ENCODE data around the gene PRKCA. TPM values are rescaled to one million over a fixed set of nuclear protein-coding genes. Genes with fewer than 3 reads are reported as not detected.

The PRKCA gene
- total and polyA plus RNA-seq, 2 experiments from 2014 or later, result 6.4 to 35.4 TPM

DNA sequence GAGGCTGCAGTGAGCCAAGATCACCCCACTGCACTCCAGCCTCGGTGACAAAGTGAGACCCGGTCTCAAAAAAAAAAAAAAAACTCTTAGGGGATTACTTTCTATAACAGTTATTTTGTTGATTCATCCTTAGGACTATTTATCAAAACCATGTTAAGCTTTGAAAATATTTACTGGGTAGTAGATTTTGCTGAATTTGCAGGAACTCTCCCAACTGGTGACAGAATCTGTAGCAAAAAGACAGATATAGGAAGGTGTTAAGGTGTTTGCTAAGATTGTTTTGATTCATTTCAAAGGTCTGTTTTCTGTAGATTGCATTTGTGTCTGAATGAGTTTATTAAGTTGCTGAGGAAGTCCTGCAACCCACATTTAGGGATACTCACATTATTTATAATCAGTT is 192.6 kb downstream of the PRKCA start:
- Histone ChIP-seq H3K4me1 (ENCODE audit: insufficient read depth) (peaks cover 23% of the 10 kb centered on the region), H3F3A (replicated peaks; ENCODE audit: low read depth) (no peaks in the 10 kb centered on the region), H3K36me3 (ENCODE audit: insufficient read depth) (no peaks in the 10 kb centered on the region), H3K4me2 (no peak overlapping the region), H3K9me2 (ENCODE audit: insufficient read depth) (no peaks in the 10 kb centered on the region), H3K4me3 (no peak overlapping the region), H3K27ac (ENCODE audit: low read depth) (no peak overlapping the region), H3K27me3 (ENCODE audit: insufficient read depth) (no peaks in the 10 kb centered on the region), H4K20me1 (replicated peaks; ENCODE audit: insufficient read depth) (no peaks in the 10 kb centered on the region; the same call in 1 of the 2 replicates), H3K79me2 (replicated peaks; ENCODE audit: insufficient read depth) (no peaks in the 10 kb centered on the region), H2AFZ (no peak overlapping the region)
- no peak for TF ChIP-seq ZNF114 (CRISPR knock-in tag; IDR thresholded peaks at IDR 0.05)
- TF ChIP-seq, protein P1, sequence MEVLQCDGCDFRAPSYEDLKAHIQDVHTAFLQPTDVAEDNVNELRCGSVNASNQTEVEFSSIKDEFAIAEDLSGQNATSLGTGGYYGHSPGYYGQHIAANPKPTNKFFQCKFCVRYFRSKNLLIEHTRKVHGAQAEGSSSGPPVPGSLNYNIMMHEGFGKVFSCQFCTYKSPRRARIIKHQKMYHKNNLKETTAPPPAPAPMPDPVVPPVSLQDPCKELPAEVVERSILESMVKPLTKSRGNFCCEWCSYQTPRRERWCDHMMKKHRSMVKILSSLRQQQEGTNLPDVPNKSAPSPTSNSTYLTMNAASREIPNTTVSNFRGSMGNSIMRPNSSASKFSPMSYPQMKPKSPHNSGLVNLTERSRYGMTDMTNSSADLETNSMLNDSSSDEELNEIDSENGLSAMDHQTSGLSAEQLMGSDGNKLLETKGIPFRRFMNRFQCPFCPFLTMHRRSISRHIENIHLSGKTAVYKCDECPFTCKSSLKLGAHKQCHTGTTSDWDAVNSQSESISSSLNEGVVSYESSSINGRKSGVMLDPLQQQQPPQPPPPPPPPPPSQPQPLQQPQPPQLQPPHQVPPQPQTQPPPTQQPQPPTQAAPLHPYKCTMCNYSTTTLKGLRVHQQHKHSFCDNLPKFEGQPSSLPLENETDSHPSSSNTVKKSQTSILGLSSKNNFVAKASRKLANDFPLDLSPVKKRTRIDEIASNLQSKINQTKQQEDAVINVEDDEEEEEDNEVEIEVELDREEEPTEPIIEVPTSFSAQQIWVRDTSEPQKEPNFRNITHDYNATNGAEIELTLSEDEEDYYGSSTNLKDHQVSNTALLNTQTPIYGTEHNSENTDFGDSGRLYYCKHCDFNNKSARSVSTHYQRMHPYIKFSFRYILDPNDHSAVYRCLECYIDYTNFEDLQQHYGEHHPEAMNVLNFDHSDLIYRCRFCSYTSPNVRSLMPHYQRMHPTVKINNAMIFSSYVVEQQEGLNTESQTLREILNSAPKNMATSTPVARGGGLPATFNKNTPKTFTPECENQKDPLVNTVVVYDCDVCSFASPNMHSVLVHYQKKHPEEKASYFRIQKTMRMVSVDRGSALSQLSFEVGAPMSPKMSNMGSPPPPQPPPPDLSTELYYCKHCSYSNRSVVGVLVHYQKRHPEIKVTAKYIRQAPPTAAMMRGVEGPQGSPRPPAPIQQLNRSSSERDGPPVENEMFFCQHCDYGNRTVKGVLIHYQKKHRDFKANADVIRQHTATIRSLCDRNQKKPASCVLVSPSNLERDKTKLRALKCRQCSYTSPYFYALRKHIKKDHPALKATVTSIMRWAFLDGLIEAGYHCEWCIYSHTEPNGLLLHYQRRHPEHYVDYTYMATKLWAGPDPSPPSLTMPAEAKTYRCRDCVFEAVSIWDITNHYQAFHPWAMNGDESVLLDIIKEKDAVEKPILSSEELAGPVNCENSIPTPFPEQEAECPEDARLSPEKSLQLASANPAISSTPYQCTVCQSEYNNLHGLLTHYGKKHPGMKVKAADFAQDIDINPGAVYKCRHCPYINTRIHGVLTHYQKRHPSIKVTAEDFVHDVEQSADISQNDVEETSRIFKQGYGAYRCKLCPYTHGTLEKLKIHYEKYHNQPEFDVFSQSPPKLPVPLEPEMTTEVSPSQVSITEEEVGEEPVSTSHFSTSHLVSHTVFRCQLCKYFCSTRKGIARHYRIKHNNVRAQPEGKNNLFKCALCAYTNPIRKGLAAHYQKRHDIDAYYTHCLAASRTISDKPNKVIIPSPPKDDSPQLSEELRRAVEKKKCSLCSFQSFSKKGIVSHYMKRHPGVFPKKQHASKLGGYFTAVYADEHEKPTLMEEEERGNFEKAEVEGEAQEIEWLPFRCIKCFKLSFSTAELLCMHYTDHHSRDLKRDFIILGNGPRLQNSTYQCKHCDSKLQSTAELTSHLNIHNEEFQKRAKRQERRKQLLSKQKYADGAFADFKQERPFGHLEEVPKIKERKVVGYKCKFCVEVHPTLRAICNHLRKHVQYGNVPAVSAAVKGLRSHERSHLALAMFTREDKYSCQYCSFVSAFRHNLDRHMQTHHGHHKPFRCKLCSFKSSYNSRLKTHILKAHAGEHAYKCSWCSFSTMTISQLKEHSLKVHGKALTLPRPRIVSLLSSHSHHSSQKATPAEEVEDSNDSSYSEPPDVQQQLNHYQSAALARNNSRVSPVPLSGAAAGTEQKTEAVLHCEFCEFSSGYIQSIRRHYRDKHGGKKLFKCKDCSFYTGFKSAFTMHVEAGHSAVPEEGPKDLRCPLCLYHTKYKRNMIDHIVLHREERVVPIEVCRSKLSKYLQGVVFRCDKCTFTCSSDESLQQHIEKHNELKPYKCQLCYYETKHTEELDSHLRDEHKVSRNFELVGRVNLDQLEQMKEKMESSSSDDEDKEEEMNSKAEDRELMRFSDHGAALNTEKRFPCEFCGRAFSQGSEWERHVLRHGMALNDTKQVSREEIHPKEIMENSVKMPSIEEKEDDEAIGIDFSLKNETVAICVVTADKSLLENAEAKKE (CRISPR knock-in tag; IDR thresholded peaks at IDR 0.05), result no peak
- no peak for TF ChIP-seq ZNF331 (CRISPR knock-in tag; IDR thresholded peaks at IDR 0.05; ENCODE audit: low read depth)
- TF ChIP-seq, protein P2, sequence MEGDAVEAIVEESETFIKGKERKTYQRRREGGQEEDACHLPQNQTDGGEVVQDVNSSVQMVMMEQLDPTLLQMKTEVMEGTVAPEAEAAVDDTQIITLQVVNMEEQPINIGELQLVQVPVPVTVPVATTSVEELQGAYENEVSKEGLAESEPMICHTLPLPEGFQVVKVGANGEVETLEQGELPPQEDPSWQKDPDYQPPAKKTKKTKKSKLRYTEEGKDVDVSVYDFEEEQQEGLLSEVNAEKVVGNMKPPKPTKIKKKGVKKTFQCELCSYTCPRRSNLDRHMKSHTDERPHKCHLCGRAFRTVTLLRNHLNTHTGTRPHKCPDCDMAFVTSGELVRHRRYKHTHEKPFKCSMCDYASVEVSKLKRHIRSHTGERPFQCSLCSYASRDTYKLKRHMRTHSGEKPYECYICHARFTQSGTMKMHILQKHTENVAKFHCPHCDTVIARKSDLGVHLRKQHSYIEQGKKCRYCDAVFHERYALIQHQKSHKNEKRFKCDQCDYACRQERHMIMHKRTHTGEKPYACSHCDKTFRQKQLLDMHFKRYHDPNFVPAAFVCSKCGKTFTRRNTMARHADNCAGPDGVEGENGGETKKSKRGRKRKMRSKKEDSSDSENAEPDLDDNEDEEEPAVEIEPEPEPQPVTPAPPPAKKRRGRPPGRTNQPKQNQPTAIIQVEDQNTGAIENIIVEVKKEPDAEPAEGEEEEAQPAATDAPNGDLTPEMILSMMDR (conservative IDR thresholded peaks at IDR 0.05; ENCODE audit: low read depth in 2 of 2), result no peak
- TF ChIP-seq JUNB (IDR thresholded peaks at IDR 0.05; ENCODE audit: unreplicated experiment), result no peak
- TF ChIP-seq EZH2 (IDR thresholded peaks at IDR 0.05; ENCODE audit: low read depth, unreplicated experiment), result no peak
- TF ChIP-seq CREB1 (CRISPR knock-in tag; IDR thresholded peaks at IDR 0.05; ENCODE audit: low read depth), result no peak
- TF ChIP-seq STAT1 (IDR thresholded peaks at IDR 0.05; ENCODE audit: unreplicated experiment), result no peak
- TF ChIP-seq POLR2AphosphoS5 (IDR thresholded peaks at IDR 0.05; ENCODE audit: low read depth), result no peak
- TF ChIP-seq EZH2phosphoT487 (IDR thresholded peaks at IDR 0.05; ENCODE audit: unreplicated experiment), result no peak
- TF ChIP-seq, protein P3, sequence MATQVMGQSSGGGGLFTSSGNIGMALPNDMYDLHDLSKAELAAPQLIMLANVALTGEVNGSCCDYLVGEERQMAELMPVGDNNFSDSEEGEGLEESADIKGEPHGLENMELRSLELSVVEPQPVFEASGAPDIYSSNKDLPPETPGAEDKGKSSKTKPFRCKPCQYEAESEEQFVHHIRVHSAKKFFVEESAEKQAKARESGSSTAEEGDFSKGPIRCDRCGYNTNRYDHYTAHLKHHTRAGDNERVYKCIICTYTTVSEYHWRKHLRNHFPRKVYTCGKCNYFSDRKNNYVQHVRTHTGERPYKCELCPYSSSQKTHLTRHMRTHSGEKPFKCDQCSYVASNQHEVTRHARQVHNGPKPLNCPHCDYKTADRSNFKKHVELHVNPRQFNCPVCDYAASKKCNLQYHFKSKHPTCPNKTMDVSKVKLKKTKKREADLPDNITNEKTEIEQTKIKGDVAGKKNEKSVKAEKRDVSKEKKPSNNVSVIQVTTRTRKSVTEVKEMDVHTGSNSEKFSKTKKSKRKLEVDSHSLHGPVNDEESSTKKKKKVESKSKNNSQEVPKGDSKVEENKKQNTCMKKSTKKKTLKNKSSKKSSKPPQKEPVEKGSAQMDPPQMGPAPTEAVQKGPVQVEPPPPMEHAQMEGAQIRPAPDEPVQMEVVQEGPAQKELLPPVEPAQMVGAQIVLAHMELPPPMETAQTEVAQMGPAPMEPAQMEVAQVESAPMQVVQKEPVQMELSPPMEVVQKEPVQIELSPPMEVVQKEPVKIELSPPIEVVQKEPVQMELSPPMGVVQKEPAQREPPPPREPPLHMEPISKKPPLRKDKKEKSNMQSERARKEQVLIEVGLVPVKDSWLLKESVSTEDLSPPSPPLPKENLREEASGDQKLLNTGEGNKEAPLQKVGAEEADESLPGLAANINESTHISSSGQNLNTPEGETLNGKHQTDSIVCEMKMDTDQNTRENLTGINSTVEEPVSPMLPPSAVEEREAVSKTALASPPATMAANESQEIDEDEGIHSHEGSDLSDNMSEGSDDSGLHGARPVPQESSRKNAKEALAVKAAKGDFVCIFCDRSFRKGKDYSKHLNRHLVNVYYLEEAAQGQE (IDR thresholded peaks at IDR 0.05; ENCODE audit: unreplicated experiment), result no peak
- TF ChIP-seq, protein P4, sequence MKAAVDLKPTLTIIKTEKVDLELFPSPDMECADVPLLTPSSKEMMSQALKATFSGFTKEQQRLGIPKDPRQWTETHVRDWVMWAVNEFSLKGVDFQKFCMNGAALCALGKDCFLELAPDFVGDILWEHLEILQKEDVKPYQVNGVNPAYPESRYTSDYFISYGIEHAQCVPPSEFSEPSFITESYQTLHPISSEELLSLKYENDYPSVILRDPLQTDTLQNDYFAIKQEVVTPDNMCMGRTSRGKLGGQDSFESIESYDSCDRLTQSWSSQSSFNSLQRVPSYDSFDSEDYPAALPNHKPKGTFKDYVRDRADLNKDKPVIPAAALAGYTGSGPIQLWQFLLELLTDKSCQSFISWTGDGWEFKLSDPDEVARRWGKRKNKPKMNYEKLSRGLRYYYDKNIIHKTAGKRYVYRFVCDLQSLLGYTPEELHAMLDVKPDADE (IDR thresholded peaks at IDR 0.05), result no peak
- no peak for TF ChIP-seq NANOG (IDR thresholded peaks at IDR 0.05; ENCODE audit: borderline replicate concordance)
- ATAC-seq, result no peak
- no peak for DNase-seq (ENCODE audit: low spot score)
- Mint-ChIP-seq H3K27me3 (ENCODE audit: insufficient read depth, low read depth, poor library complexity) (no peaks in the 10 kb centered on the region), H3K36me3 (ENCODE audit: low read depth) (no peaks in the 10 kb centered on the region), H3K9me3 (no peaks in the 10 kb centered on the region), H3K4me3 (no peak overlapping the region), H3K4me1 (peaks cover 40% of the 10 kb centered on the region), H3K27ac (no peak overlapping the region)
